K562 (cell line): ENCODE data around the gene MATCAP1. TPM values are rescaled to one million over a fixed set of nuclear protein-coding genes. Genes with fewer than 3 reads are reported as not detected.
A peak's percentile ranks its signal among the peaks of the same experiment; 100 is the strongest.

Experiments used
- ATAC-seq: fragments of 200-7000 bp; cut with Tn5 transposase; 3 replicates; pipeline ENCODE4 v1.9.1; 2020; ENCODE audit warnings: moderate library complexity
- BruUV-seq: library from RNA; stranded (reverse); fragments of 400-500 nt; replicated peaks from 2 replicates; lab custom pipeline; 2021; lab: Mats Ljungman, UMichigan
- CTCF ChIA-PET: fragments of 300-600 bp; formaldehyde crosslinking; extraction: SDS; loops from one replicate; lab custom pipeline; 2021; ENCODE audit warnings: low intra/inter-chr PET ratio; lab: Yijun Ruan, JAX
- POLR2A ChIA-PET: fragments of 300-600, 350-650 bp; sonication (Branson Sonifier 250); formaldehyde crosslinking; extraction: SDS; loops from one replicate; lab custom pipeline; 2021; ENCODE audit warnings: antibody characterized with exemption, inconsistent platforms; lab: Yijun Ruan, JAX
- DNase-seq, 4 experiments: peaks; one replicate each; pipeline versions ENCODE4 v3.0.0 to v3.0.0-alpha.2; 2011 to 2018; ENCODE audit warnings: low spot score in 3 of 4, mixed read lengths in 3 of 4; ENCODE audit errors: extremely low read depth in 1 of 4
- FAIRE-seq: peaks from 2 replicates; lab custom pipeline; 2011; peaks lifted over from hg19 to GRCh38; lab: Jason Lieb, UNC
- H2AFZ ChIP-seq: 2 replicates; pipeline ENCODE4 v1.6.0; 2011; ENCODE audit warnings: low read depth, low read length, control low read depth, inconsistent platforms
- H3K27ac ChIP-seq: fragments of 200-600 bp; 3 replicates; pipeline ENCODE4 v1.8.0; 2011; ENCODE audit warnings: low read depth, mild to moderate bottlenecking, control low read depth, inconsistent platforms, low read length, moderate library complexity, mixed read lengths; ENCODE audit errors: extremely low read depth
- H3K27me3 ChIP-seq, 2 experiments: fragments of 300-600 bp in 1 of 2; 2 replicates in 1 of 2; 3 replicates in 1 of 2; pipeline versions ENCODE4 v1.6.0 to v1.8.0; 2011; ENCODE audit warnings: inconsistent platforms in 2 of 2, low read length in 2 of 2, mild to moderate bottlenecking in 1 of 2, mixed read lengths in 1 of 2, moderate library complexity in 1 of 2; ENCODE audit not compliant: control insufficient read depth in 2 of 2, insufficient read depth in 2 of 2
- H3K36me3 ChIP-seq: fragments of 300-600 bp; 3 replicates; pipeline ENCODE4 v1.8.0; 2011; ENCODE audit warnings: mild to moderate bottlenecking, low read length, inconsistent platforms; ENCODE audit not compliant: control insufficient read depth, insufficient read depth
- H3K4me1 ChIP-seq, 2 experiments: fragments of 200-600 bp in 1 of 2; replicated peaks in 1 of 2; 2 replicates in 1 of 2; 3 replicates in 1 of 2; pipeline versions ENCODE4 v1.5.1 to v1.8.0; 2011; ENCODE audit warnings: inconsistent platforms in 2 of 2, low read length in 2 of 2, mild to moderate bottlenecking in 1 of 2, mixed read lengths in 1 of 2, moderate library complexity in 1 of 2; ENCODE audit not compliant: control insufficient read depth in 2 of 2, insufficient read depth in 2 of 2
- H3K4me2 ChIP-seq: 2 replicates; pipeline ENCODE4 v1.6.1; 2011; ENCODE audit warnings: low read length, control low read depth, inconsistent platforms, mixed read lengths; ENCODE audit not compliant: insufficient read depth
- H3K4me3 ChIP-seq: fragments of 200-600 bp; sonication (generic), shearing (Covaris generic); 2 replicates; pipeline ENCODE4 v1.5.1; 2016; ENCODE audit warnings: control low read depth, inconsistent platforms
- H3K79me2 ChIP-seq: fragments of 200-600 bp; 3 replicates; pipeline ENCODE4 v1.8.0; 2011; ENCODE audit warnings: low read length, inconsistent platforms; ENCODE audit not compliant: control insufficient read depth, insufficient read depth
- H3K9ac ChIP-seq, 2 experiments: 2 replicates each; pipeline versions ENCODE4 v1.6.0 to v1.6.1; 2011; ENCODE audit warnings: low read depth in 2 of 2, low read length in 2 of 2, control low read depth in 1 of 2, inconsistent platforms in 1 of 2, mild to moderate bottlenecking in 1 of 2, mixed read lengths in 1 of 2; ENCODE audit not compliant: insufficient read depth in 1 of 2
- H3K9me1 ChIP-seq: one replicate; pipeline ENCODE4 v1.6.0; 2011; ENCODE audit warnings: inconsistent platforms, mild to moderate bottlenecking, low read length, moderate library complexity; ENCODE audit not compliant: control insufficient read depth, insufficient read depth
- H3K9me3 ChIP-seq: replicated peaks from 2 replicates; pipeline ENCODE4 v1.5.1; 2011; ENCODE audit warnings: low read depth, low read length, inconsistent platforms; ENCODE audit not compliant: control insufficient read depth, insufficient read depth
- H4K20me1 ChIP-seq: replicated peaks from 2 replicates; pipeline ENCODE4 v1.6.1; 2011; ENCODE audit warnings: low read length, inconsistent platforms, mixed read lengths; ENCODE audit not compliant: control insufficient read depth, insufficient read depth
- BRD9 ChIP-seq: fragments of 450-650 bp; IDR thresholded peaks from 2 replicates; pipeline ENCODE4 v1.6.1; 2018; ENCODE audit warnings: low read depth; ENCODE audit not compliant: partially characterized antibody
- DMBX1 ChIP-seq: fragments of 250-450 bp; sonication (Bioruptor Pico); IDR thresholded peaks from 2 replicates; pipeline ENCODE4 v1.8.0; 2022; ENCODE audit warnings: inconsistent platforms, mild to moderate bottlenecking, moderate library complexity, borderline replicate concordance
- JUN ChIP-seq, 2 experiments: sonication (generic) in 1 of 2; formaldehyde crosslinking in 1 of 2; IDR thresholded peaks; 2 replicates each; pipeline versions ENCODE4 v1.6.1 to v1.8.0; 2012 to 2022; ENCODE audit warnings: borderline replicate concordance in 2 of 2, mild to moderate bottlenecking in 2 of 2, improper control_type of control experiment in 1 of 2, low read depth in 1 of 2, low read length in 1 of 2, missing genetic modification reagents in 1 of 2
- MAFG ChIP-seq: fragments of 450-650 bp; conservative IDR thresholded peaks from 2 replicates; pipeline ENCODE4 v1.6.1; 2016; ENCODE audit warnings: missing genetic modification characterization, missing compliant biosample characterization
- MAFK ChIP-seq: IDR thresholded peaks from 2 replicates; pipeline ENCODE4 v1.6.1; 2011; ENCODE audit warnings: low read length, improper control_type of control experiment
- NFE2 ChIP-seq: IDR thresholded peaks from 2 replicates; pipeline ENCODE4 v1.6.1; 2014; ENCODE audit warnings: antibody characterized with exemption, low read depth
- POLR2G ChIP-seq: fragments of 200-400 bp; formaldehyde crosslinking; IDR thresholded peaks from 2 replicates; pipeline ENCODE4 v1.6.1; 2017; ENCODE audit warnings: low read depth, mild to moderate bottlenecking, antibody characterized with exemption, low read length, moderate library complexity
- PTBP1 ChIP-seq: fragments of 200-400 bp; formaldehyde crosslinking; IDR thresholded peaks from 2 replicates; pipeline ENCODE4 v1.6.1; 2017; ENCODE audit warnings: low read depth, low read length
- SRF ChIP-seq, 2 experiments: fragments of 250-450, 450-650 bp in 1 of 2; sonication (Bioruptor Pico) in 1 of 2; sonication (generic) in 1 of 2; formaldehyde crosslinking; IDR thresholded peaks; 2 replicates each; pipeline versions ENCODE4 v1.5.0 to v1.5.1; 2020 to 2022; ENCODE audit warnings: mild to moderate bottlenecking in 1 of 2, missing genetic modification reagents in 1 of 2
- YY1 ChIP-seq, 3 experiments: IDR thresholded peaks; 2 replicates each; pipeline ENCODE4 v1.6.1; 2011; ENCODE audit warnings: low read length in 2 of 3, mild to moderate bottlenecking in 2 of 3, moderate library complexity in 2 of 3, borderline replicate concordance in 1 of 3, control low read depth in 1 of 3, low read depth in 1 of 3; ENCODE audit not compliant: insufficient read depth in 3 of 3, insufficient replicate concordance in 2 of 3, control insufficient read depth in 1 of 3, insufficient read length in 1 of 3; ENCODE audit errors: extremely low read depth in 1 of 3
- ZNF121 ChIP-seq: sonication (generic); formaldehyde crosslinking; conservative IDR thresholded peaks from 2 replicates; pipeline ENCODE4 v1.8.0; 2022; ENCODE audit warnings: missing genetic modification reagents
- ZNF668 ChIP-seq: fragments of 250-450 bp; sonication (Bioruptor Pico); IDR thresholded peaks from 2 replicates; pipeline ENCODE4 v1.8.0; 2022; ENCODE audit warnings: mild to moderate bottlenecking, inconsistent platforms
- WGBS: fragments of 100-300 bp; shearing (Covaris generic); methylation state at CpG from one replicate; pipeline ENCODE4 v1.1.6; 2016; ENCODE audit warnings: low coverage, mixed read lengths; ENCODE audit not compliant: insufficient coverage; ENCODE audit errors: missing lambda C conversion rate; 5-methylcytosine and 5-hydroxymethylcytosine counted together
- in situ Hi-C: fragments of 300-500 bp; cut with MboI; formaldehyde crosslinking; loops from 4 replicates; pipeline ENCODE4 v1.15.0; 2018; ENCODE audit warnings: inconsistent platforms, mixed read lengths
- intact Hi-C: fragments of 100-400 bp; cut with micrococcal nuclease; formaldehyde crosslinking; loops from 2 replicates; pipeline ENCODE4 v1.14.2; 2022
- polyA plus RNA-seq, 8 experiments: library from polyadenylated mRNA; depleted of rRNA in 4 of 8; stranded (reverse) in 5 of 8; unstranded in 3 of 8; fragments of >200 nt; fragmentation: Nextera tagmentation in 2 of 8; fragmentation: Illumina TruSeq in 1 of 8; extraction: Ambion mirVana in 2 of 8; extraction: Trizol in 1 of 8; gene quantifications; 2 replicates each; pipeline versions ENCODE4 v1.2.1 to v1.2.3, GENCODE V29; 2011 to 2014; ENCODE audit warnings: inconsistent platforms in 1 of 8, missing spikeins in 1 of 8
- total RNA-seq, 7 experiments: library from RNA; depleted of rRNA in 6 of 7; stranded (reverse); fragments of >200 nt in 6 of 7; fragmentation: Illumina TruSeq in 2 of 7; extraction: Trizol in 2 of 7; gene quantifications; 2 replicates each; pipeline versions ENCODE4 v1.2.1 to v1.2.3, GENCODE V29; 2011 to 2021; ENCODE audit warnings: low replicate concordance in 1 of 7
- TF ChIP-seq, protein P1 (sequence below): sonication (generic); formaldehyde crosslinking; IDR thresholded peaks from 2 replicates; pipeline ENCODE4 v1.8.1; 2023; ENCODE audit warnings: mild to moderate bottlenecking, missing genetic modification reagents
- TF ChIP-seq, protein P2 (sequence below), 3 experiments: fragments of 200-800 bp in 1 of 3; sonication (Bioruptor generic) in 1 of 3; sonication (generic) in 1 of 3; formaldehyde crosslinking in 1 of 3; IDR thresholded peaks; 2 replicates each; pipeline versions ENCODE4 v1.6.1 to v1.8.0; 2016 to 2022; ENCODE audit warnings: mild to moderate bottlenecking in 2 of 3, missing compliant biosample characterization in 2 of 3, missing genetic modification characterization in 2 of 3, missing genetic modification reagents in 1 of 3

Gene MATCAP1
- total and polyA plus RNA-seq, 9 of the 15 experiments (the other 6 are each of a cell fraction or from before 2014, with no cell fraction given) = 3.4 to 20.5 (median 10.3) TPM

DNA sequence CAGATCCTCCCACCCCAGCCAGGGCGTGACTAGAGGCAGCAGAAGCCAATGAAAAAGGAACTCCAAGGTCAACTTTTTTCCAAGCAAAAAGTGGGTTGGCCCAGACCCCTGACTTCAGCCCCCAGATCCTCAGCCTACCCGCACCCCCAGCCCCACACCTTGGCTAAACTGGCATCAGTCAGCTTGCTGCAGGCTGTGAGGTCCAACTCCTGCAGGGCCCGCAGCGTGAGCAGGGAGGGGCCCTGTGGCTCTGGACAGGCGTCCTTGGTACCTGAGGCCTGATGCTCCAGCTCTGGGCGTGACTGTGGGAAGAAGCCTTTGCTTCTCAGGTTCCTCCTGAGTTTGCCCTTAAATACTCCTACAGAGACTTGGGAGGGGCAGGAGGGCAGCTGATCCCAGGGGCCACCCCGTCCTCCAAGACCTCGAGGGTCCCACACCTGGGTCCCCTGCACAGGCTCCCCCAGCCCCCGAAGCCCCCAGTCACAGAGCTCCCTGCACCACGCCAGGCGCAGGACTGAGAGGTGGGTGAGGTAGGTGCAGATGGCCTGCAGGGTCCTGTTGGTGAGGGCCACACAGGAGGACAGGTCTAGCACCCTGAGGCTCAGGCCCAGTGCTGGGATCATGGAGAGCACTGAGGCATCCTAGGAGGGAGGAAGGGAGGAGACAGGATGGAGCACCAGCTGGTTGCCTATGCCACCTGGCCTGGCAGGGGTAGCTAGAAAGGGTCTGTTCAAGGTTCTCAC, 24.6 kb upstream of the MATCAP1 start (continued):
- TF ChIP-seq POLR2G = peak; percentile 58

DNA sequence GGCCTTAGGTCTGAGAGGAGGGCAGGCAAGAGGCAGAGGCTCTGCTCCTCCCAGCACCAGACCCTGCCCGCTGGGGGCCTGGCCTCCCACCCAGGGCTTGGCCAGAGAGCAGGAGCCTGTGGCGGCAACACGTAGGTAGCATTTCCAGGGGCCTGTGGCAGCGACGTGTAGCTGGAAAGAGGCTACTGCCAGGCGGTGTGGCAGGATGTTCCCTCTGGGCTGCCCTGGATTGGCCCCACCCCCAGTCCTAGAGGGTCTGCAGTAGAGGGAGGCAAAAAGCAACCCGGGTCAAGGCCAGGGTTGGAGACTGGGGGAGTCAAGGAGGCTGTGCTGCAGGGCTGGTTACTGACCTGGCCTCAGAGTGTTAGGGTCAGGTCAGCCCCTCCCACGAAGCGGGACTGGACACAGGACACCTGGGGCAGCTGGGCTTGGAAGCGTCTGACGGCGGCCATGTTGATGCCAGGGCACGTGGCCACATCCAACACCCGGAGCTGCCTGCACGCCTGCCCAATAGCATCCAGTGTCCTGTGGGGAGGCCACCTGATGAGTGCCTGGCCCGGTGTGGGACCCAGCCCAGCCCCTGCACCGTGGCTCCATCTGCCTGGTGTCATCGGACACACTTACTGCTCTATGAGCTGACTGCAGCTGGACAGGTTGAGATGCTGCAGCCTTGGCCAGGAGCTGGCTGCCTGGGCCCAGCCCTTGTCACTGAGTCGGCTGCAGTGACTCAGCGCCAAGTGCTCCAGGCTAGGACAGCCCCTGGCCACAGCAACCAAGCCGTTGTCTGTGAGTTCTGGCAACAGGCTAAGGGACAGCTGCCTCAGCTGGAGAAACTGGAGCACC, 23.7 kb upstream of the MATCAP1 start:
- ATAC-seq = peak; percentile 71
- Histone ChIP-seq H3K79me2 (no peaks in the 10 kb centered on the region), H3K9me3 (no peaks in the 10 kb centered on the region), H3K9ac (peak overlapping the region in 1 of 2 experiments; percentile 80; a peak in 3 of 4 replicates), H3K27me3 (no peaks in the 10 kb centered on the region), H3K36me3 (peaks cover 25% of the 10 kb centered on the region; the same call in 2 of the 3 replicates), H3K4me3 (no peak overlapping the region), H3K4me1 (peaks cover 10 to 50% of the 10 kb centered on the region in 2 experiments; a peak in 4 of 5 replicates), H3K9me1 (peaks cover 3% of the 10 kb centered on the region), H2AFZ (no peak overlapping the region), H3K4me2 (no peak overlapping the region), H3K27ac (no peak overlapping the region), H4K20me1 (no peaks in the 10 kb centered on the region; the same call in 1 of the 2 replicates)
- peak; percentile 65 for FAIRE-seq
- POLR2A ChIA-PET = interaction anchor here (0.6 to 3.8 kb wide), 8 partner anchors 10 to 269 kb away, joined by 3 to 21 read pairs (median 5); partner anchors contain the start of genes E2F4 and TMEM208
- 53% methylated on average over 20 of the region's 21 CpGs for WGBS
- intact Hi-C loops (no loop called here), in situ Hi-C loops (no loop called here)
- no TSS peak for BruUV-seq
- peak in 3 of 4 experiments; percentile 45 to 57 (median 48) for DNase-seq
- CTCF ChIA-PET = no interaction called here
- TF ChIP-seq YY1 (IDR thresholded peaks at IDR 0.05; ENCODE audit: borderline replicate concordance in 1 of 3, control insufficient read depth in 1 of 3, extremely low read depth in 1 of 3, insufficient read depth in 3 of 3, insufficient read length in 1 of 3, insufficient replicate concordance in 2 of 3, low read depth in 1 of 3, low read length in 2 of 3) = peak in 1 of 3 experiments; percentile 58
- no peak for TF ChIP-seq BRD9
- peak; percentile 39 for TF ChIP-seq MAFG (tag)
- TF ChIP-seq, protein P1, sequence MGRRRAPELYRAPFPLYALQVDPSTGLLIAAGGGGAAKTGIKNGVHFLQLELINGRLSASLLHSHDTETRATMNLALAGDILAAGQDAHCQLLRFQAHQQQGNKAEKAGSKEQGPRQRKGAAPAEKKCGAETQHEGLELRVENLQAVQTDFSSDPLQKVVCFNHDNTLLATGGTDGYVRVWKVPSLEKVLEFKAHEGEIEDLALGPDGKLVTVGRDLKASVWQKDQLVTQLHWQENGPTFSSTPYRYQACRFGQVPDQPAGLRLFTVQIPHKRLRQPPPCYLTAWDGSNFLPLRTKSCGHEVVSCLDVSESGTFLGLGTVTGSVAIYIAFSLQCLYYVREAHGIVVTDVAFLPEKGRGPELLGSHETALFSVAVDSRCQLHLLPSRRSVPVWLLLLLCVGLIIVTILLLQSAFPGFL = no peak
- peak; percentile 12; the same call in 1 of the 2 replicates for TF ChIP-seq MAFK
- no peak for TF ChIP-seq ZNF668 (CRISPR knock-in tag)
- TF ChIP-seq SRF (CRISPR knock-in tag; IDR thresholded peaks at IDR 0.05) = no peak
- TF ChIP-seq PTBP1 = 0 out of 2 replicates have a peak, but pooled peaks have one; percentile 12
- TF ChIP-seq DMBX1 = no peak
- TF ChIP-seq ZNF121 (CRISPR knock-in tag) = peak; percentile 93
- TF ChIP-seq NFE2 = peak; percentile 52; the same call in 1 of the 2 replicates
- TF ChIP-seq JUN (IDR thresholded peaks at IDR 0.05; ENCODE audit: borderline replicate concordance, low read depth, low read length) = no peak
- TF ChIP-seq JUN (CRISPR knock-in tag; IDR thresholded peaks at IDR 0.05; ENCODE audit: borderline replicate concordance) = no peak
- TF ChIP-seq, protein P2, sequence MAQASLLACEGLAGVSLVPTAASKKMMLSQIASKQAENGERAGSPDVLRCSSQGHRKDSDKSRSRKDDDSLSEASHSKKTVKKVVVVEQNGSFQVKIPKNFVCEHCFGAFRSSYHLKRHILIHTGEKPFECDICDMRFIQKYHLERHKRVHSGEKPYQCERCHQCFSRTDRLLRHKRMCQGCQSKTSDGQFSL (CRISPR knock-in tag; IDR thresholded peaks at IDR 0.05) = peak; percentile 16; the same call in 1 of the 2 replicates
- TF ChIP-seq, protein P2 (tag; IDR thresholded peaks at IDR 0.05) = no peak
